Epithelial cell of proximal tubule (primary cell): ENCODE data around the gene RIPPLY3. TPM values are rescaled to one million over a fixed set of nuclear protein-coding genes. Genes with fewer than 3 reads are reported as not detected.
"Not testable (repeated sequence)": the region's sequence is repeated elsewhere in the genome, so short reads cannot be mapped to it uniquely, and the experiment has no call there.

ENCODE experiments used
- DNase-seq: peaks from one replicate; pipeline ENCODE4 v3.0.0-alpha.2; 2011; ENCODE audit warnings: low read depth
- H3K4me3 ChIP-seq: 2 replicates; pipeline ENCODE4 v1.5.1; 2011; ENCODE audit warnings: low read depth, mild to moderate bottlenecking, low read length
- total RNA-seq: library from RNA; depleted of rRNA; stranded (reverse); fragments of >200 nt; gene quantifications from 2 replicates; pipeline ENCODE4 v1.2.3, GENCODE V29; 2015
- TF ChIP-seq, protein P1 (sequence below): conservative IDR thresholded peaks from 2 replicates; pipeline ENCODE4 v1.5.1; 2012; ENCODE audit warnings: low read depth, mild to moderate bottlenecking, low read length

RIPPLY3 gene
- total RNA-seq, 1 donor from 2014 or later = 5.1 TPM

DNA sequence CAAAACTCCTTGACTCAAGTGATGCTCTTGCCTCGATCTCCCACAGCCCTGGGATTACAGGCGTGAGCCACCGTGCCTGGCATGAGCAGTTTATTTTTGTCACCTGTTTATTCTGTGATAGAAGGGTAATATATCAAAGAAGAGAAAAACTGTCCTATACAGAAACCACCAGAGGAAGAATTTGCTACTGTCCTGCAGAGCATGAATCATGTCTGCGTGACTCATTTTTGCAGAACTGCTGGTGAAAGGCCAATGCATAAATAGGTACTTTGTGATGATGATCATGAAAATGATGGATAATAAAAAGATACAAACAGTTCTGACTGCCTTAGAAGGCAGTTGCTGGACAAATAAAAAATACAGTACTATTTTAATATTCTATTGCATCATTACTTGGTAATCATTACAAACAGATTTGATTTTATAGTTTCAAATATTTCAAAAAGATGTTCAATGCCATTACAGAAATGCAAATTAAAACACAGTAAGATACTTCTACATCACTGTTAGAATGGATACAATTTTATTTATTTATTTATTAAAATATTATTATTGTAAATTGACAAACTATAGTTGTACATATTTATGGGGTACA is 26.5 kb downstream of the RIPPLY3 start:
- no peak overlapping the region for H3K4me3 ChIP-seq
- TF ChIP-seq, protein P1, sequence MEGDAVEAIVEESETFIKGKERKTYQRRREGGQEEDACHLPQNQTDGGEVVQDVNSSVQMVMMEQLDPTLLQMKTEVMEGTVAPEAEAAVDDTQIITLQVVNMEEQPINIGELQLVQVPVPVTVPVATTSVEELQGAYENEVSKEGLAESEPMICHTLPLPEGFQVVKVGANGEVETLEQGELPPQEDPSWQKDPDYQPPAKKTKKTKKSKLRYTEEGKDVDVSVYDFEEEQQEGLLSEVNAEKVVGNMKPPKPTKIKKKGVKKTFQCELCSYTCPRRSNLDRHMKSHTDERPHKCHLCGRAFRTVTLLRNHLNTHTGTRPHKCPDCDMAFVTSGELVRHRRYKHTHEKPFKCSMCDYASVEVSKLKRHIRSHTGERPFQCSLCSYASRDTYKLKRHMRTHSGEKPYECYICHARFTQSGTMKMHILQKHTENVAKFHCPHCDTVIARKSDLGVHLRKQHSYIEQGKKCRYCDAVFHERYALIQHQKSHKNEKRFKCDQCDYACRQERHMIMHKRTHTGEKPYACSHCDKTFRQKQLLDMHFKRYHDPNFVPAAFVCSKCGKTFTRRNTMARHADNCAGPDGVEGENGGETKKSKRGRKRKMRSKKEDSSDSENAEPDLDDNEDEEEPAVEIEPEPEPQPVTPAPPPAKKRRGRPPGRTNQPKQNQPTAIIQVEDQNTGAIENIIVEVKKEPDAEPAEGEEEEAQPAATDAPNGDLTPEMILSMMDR = no peak
- DNase-seq = no peak

DNA sequence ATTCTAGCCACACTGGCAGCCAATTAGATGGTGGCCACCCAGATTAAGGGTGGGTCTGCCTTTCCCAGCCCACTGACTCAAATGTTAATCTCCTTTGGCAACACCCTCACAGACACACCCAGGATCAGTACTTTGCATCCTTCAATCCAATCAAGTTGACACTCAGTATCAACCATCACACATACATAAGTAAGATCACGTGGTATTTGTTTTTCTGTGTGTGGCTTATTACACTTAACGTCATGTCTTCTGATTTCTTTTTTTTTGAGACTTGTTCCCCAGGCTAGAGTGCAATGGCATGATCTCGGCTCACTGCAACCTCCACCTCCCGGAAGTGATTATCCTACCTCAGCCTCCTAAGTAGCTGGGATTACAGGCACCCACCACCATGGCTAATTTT is 27.9 kb downstream of the RIPPLY3 start:
- not testable (repeated sequence) for DNase-seq, H3K4me3 ChIP-seq

DNA sequence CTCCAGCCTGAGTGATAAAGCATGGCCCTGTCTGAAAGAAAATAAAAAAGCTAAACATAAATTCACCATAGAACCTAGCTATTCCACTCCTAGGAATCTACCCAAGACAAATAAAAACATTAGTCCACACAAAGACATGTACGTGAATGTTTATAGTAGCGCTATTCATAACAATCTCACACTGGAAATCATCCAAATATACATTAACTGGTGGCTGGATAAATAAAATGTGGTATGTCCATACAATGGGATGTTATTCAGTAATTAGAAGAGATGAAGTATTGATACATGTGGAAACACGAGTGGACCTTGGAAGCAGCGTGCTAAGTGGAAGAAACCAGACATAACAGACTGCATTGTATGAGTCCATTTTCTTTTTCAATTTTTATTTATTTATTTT is 29.7 kb downstream of the RIPPLY3 start:
- no peak overlapping the region for H3K4me3 ChIP-seq
- DNase-seq = no peak
- TF ChIP-seq, protein P1 = no peak

DNA sequence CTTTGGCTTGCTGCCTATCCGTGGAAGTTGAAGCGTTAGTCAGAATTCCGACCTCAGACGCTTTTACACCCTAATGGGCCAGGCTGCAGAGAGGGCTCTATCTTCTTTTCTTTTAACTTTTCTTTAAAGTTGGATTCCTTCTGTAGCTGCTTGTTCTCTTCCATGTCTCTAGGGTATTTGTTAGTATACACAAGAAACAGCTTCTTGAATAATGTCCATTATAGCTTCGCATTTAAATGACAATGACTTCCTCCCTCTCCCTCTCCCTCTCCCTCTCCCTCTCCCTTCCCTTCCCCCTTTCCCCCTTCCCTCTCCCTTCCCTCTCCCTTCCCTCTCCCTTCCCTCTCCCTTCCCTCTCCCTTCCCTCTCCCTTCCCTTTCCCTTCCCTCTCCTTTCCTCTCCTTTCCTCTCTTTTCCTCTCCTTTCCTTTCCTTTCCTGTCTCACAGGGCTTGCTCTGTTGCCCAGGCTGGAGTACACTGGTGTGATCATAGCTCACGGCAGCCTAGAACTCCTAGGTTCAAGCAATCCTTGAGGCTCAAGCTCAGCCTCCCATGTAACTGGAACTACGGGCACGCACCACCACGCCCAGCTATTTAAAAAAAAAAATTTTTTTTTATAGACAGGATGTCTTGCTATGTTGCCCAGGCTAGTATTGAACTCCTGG is 33.0 kb downstream of the RIPPLY3 start:
- DNase-seq = no peak
- no peak overlapping the region for H3K4me3 ChIP-seq
- TF ChIP-seq, protein P1 = no peak

DNA sequence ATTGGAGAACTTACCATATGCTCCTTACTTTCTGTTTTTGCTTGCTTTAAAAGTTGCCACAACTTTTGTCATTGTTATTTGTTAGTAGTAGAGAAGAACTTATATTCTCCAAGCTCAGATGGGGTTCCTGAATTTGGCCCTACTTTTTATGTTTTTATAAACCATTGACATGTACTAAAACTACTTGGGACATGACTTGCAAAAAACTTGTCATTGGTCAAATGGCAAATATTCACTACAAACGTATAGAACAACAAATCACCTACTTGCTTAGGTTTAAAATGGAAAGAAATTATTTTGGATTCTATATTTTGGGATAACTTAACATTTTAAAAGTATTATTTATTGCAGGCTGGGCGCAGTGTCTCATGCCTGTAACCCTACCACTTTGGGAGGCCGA is 33.7 kb downstream of the RIPPLY3 start:
- TF ChIP-seq, protein P1 = no peak
- H3K4me3 ChIP-seq = no peak overlapping the region
- DNase-seq = no peak

DNA sequence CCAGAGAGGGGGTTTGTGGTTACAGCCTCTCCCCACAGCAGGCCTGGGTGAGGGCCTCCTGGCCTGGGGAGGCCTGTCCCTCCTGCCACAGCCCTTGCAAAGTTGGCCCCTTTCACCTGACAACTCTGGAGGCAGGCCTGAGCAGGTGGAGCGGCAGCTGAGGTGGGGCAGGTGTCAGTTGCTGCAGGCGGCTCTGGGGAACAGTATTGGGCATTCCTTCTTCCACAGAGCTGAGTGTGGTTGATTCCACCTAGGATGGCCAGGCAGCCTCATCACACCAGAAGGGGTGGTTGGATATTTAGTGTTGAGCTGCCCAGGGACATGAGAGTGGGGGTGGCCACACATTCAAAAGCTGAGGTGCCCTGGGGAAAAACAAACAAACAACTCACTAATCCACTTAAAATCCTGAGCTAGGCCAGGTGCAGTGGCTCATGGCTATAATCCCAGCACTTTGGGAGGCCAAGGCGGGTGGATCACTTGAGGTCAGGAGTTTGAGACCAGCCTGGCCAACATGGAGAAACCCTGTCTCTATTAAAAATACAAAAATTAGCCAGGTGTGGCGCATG is 35.3 kb downstream of the RIPPLY3 start:
- DNase-seq = no peak
- TF ChIP-seq, protein P1 = no peak
- no peak overlapping the region for H3K4me3 ChIP-seq

DNA sequence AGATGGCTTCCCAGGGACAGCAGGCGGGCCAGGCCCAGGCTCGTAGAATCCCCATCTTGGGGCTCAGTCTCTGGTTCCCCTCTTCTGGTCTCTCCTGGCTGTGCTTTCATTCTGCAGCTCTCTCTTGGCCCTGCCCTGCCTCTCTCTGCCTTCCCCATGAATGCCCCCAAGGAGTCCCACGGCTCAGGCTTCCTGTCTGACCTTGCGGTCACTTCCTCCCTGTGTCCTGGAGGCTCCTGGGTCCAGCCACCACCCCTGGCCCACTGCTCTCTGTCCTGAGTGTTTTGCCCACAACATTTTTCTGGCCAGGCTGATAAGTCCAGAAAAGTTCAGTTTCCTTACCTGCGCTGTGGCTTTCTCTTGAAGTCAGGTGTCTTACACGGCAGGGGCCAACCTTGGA is 37.3 kb downstream of the RIPPLY3 start:
- no peak for DNase-seq
- TF ChIP-seq, protein P1 = no peak
- H3K4me3 ChIP-seq = no peak overlapping the region
